Endothelial cell of umbilical vein (primary cell): ENCODE data around the gene VWA8. TPM values are rescaled to one million over a fixed set of nuclear protein-coding genes. Genes with fewer than 3 reads are reported as not detected.

Experiments used
- BruUV-seq: library from RNA; stranded (reverse); fragments of 400-500 nt; replicated peaks from 2 replicates; lab custom pipeline; 2021; lab: Mats Ljungman, UMichigan
- CTCF ChIA-PET: fragments of 300-600, 350-600 bp; sonication (Branson Sonifier 250); formaldehyde crosslinking; loops from one replicate; lab custom pipeline; 2021; ENCODE audit warnings: antibody characterized with exemption, inconsistent platforms; lab: Charles Lee
- POLR2A ChIA-PET: fragments of 300-600, 350-600 bp; sonication (Branson Sonifier 250); formaldehyde crosslinking; loops from one replicate; lab custom pipeline; 2021; ENCODE audit warnings: antibody characterized with exemption, inconsistent platforms; lab: Charles Lee
- DNase-seq: peaks from one replicate; pipeline ENCODE4 v3.0.0-alpha.2; 2011; ENCODE audit warnings: low read depth, low spot score
- FAIRE-seq: peaks from 2 replicates; lab custom pipeline; 2011; peaks lifted over from hg19 to GRCh38; lab: Jason Lieb, UNC
- H2AFZ ChIP-seq: 2 replicates; pipeline ENCODE4 v1.6.0; 2012; ENCODE audit warnings: low read depth, low read length, control low read depth, inconsistent platforms
- H3K27ac ChIP-seq: 2 replicates; pipeline ENCODE4 v1.5.1; 2011; ENCODE audit warnings: low read depth, mild to moderate bottlenecking, control low read depth, low read length, moderate library complexity; ENCODE audit not compliant: insufficient read depth
- H3K27me3 ChIP-seq, 2 experiments: 2 replicates each; pipeline versions ENCODE4 v1.6.0 to v1.6.1; 2011; ENCODE audit warnings: low read length in 2 of 2, mixed read lengths in 1 of 2; ENCODE audit not compliant: control insufficient read depth in 2 of 2, insufficient read depth in 2 of 2
- H3K36me3 ChIP-seq, 2 experiments: 2 replicates in 1 of 2; 3 replicates in 1 of 2; pipeline ENCODE4 v1.5.1; 2011; ENCODE audit warnings: low read length in 2 of 2, mild to moderate bottlenecking in 1 of 2, moderate library complexity in 1 of 2; ENCODE audit not compliant: control insufficient read depth in 2 of 2, insufficient read depth in 2 of 2; ENCODE audit errors: extremely low read depth in 1 of 2
- H3K4me1 ChIP-seq: 3 replicates; pipeline ENCODE4 v1.5.1; 2011; ENCODE audit warnings: mild to moderate bottlenecking, low read length; ENCODE audit not compliant: control insufficient read depth, insufficient read depth; ENCODE audit errors: extremely low read depth
- H3K4me2 ChIP-seq: 2 replicates; pipeline ENCODE4 v1.6.1; 2011; ENCODE audit warnings: low read length, control low read depth, mixed read lengths; ENCODE audit not compliant: insufficient read depth
- H3K4me3 ChIP-seq, 3 experiments: fragments of 200-600 bp in 1 of 3; sonication (generic), shearing (Covaris generic) in 1 of 3; replicated peaks in 1 of 3; 2 replicates each; pipeline ENCODE4 v1.5.1; 2011 to 2016; ENCODE audit warnings: control low read depth in 3 of 3, low read length in 3 of 3, mild to moderate bottlenecking in 2 of 3, inconsistent platforms in 1 of 3, low read depth in 1 of 3, moderate library complexity in 1 of 3; ENCODE audit not compliant: insufficient read depth in 1 of 3
- H3K79me2 ChIP-seq: 2 replicates; pipeline ENCODE4 v1.6.0; 2012; ENCODE audit warnings: low read length, inconsistent platforms; ENCODE audit not compliant: control insufficient read depth, insufficient read depth
- H3K9ac ChIP-seq: replicated peaks from 2 replicates; pipeline ENCODE3; 2011; ENCODE audit warnings: low read length, control low read depth; ENCODE audit not compliant: insufficient read depth; ENCODE audit errors: extremely low read depth
- H3K9me1 ChIP-seq: replicated peaks from 3 replicates; pipeline ENCODE4 v1.6.0; 2011; ENCODE audit warnings: mild to moderate bottlenecking, low read length; ENCODE audit not compliant: control insufficient read depth, insufficient read depth; ENCODE audit errors: extremely low read depth
- H3K9me3 ChIP-seq: replicated peaks from 2 replicates; pipeline ENCODE4 v1.5.1; 2012; ENCODE audit warnings: low read length, inconsistent platforms; ENCODE audit not compliant: control insufficient read depth, insufficient read depth
- H4K20me1 ChIP-seq: replicated peaks from 2 replicates; pipeline ENCODE3; 2011; ENCODE audit warnings: mild to moderate bottlenecking, low read length; ENCODE audit not compliant: control insufficient read depth, insufficient read depth; ENCODE audit errors: extremely low read depth
- GATA2 ChIP-seq: IDR thresholded peaks from 2 replicates; pipeline ENCODE4 v1.7.0; 2011; ENCODE audit warnings: low read depth, mild to moderate bottlenecking, moderate library complexity, mixed read lengths, low read length; ENCODE audit not compliant: insufficient read length, insufficient read depth
- JUN ChIP-seq: IDR thresholded peaks from 2 replicates; pipeline ENCODE4 v1.6.1; 2011; ENCODE audit warnings: borderline replicate concordance, low read depth; ENCODE audit not compliant: insufficient read length, insufficient read depth
- POLR2A ChIP-seq: IDR thresholded peaks from 2 replicates; pipeline ENCODE4 v1.6.1; 2012; ENCODE audit warnings: low read depth, mild to moderate bottlenecking, control low read depth, low read length
- POLR2AphosphoS5 ChIP-seq: IDR thresholded peaks from 2 replicates; pipeline ENCODE4 v1.6.1; 2012; ENCODE audit warnings: low read depth, mild to moderate bottlenecking, control low read depth, low read length, moderate library complexity; ENCODE audit not compliant: insufficient read depth
- dilution Hi-C: fragments of 300-500 bp; cut with MboI; formaldehyde crosslinking; loops from one replicate; pipeline ENCODE4 v1.15.0; 2019; ENCODE audit warnings: low sequenced_read_pairs; ENCODE audit not compliant: extremely low pct_ligation_motif_present
- intact Hi-C: fragments of 100-400 bp; cut with micrococcal nuclease; formaldehyde crosslinking; loops from one replicate; pipeline ENCODE4 v1.10.0; 2022
- polyA plus RNA-seq, 4 experiments: library from polyadenylated mRNA; depleted of rRNA in 3 of 4; stranded (reverse) in 3 of 4; unstranded in 1 of 4; fragments of >200 nt; gene quantifications; 2 replicates each; pipeline versions ENCODE4 v1.2.1 to v1.2.3, GENCODE V29; 2011 to 2012; ENCODE audit warnings: missing spikeins in 1 of 4
- total RNA-seq: library from RNA; stranded (reverse); gene quantifications from 2 replicates; pipeline ENCODE4 v1.2.3, GENCODE V29; 2021
- TF ChIP-seq, protein P1 (sequence below), 2 donors: IDR thresholded peaks; 1 replicate in 1 of 2; 2 replicates in 1 of 2; pipeline ENCODE4 v1.5.1; 2011; ENCODE audit warnings: low read length in 2 of 2, mild to moderate bottlenecking in 2 of 2, moderate library complexity in 2 of 2, control low read depth in 1 of 2, inconsistent platforms in 1 of 2, low read depth in 1 of 2; ENCODE audit not compliant: insufficient read depth in 1 of 2; ENCODE audit errors: extremely low read depth in 1 of 2

Gene VWA8
- total and polyA plus RNA-seq, 2 donors (not counting 3 experiments of a cell fraction or from before 2014, with no cell fraction given): 2.9 to 11.3 TPM

- CTCF ChIA-PET: interaction anchor here (1.2 to 13.5 kb wide), 2 partner anchors 18 to 437 kb away, joined by 3 to 221 read pairs; no protein-coding TSS in a partner anchor
- POLR2A ChIA-PET: interaction anchor here (0.6 kb wide), 1 partner anchor 73 kb away, joined by 3 read pairs; no protein-coding TSS in a partner anchor
- Histone ChIP-seq H3K79me2 (no peaks in the 10 kb centered on the region), H3K27ac (no peak overlapping the region), H3K4me2 (no peak overlapping the region), H3K9ac (no peak overlapping the region), H4K20me1 (no peaks in the 10 kb centered on the region), H3K27me3 (no peaks in the 10 kb centered on the region), H3K9me1 (no peaks in the 10 kb centered on the region), H3K4me1 (peaks cover 4% of the 10 kb centered on the region), H3K36me3 (no peaks in the 10 kb centered on the region), H3K9me3 (no peaks in the 10 kb centered on the region), H3K4me3 (no peak overlapping the region), H2AFZ (no peak overlapping the region)
- intact Hi-C loops (no loop called here), dilution Hi-C loops (loop anchor here (25.0 kb wide), 1 partner anchor 441 kb away; no protein-coding TSS in a partner anchor)
- no peak for FAIRE-seq
- no TSS peak for BruUV-seq
- DNase-seq: no peak
- TF ChIP-seq POLR2AphosphoS5 (no peak), GATA2 (no peak), POLR2A (no peak)
Observed at GRCh38 chr13:41670873-41671443, 290.0 kb downstream of the VWA8 start.

GRCh38 chr13:41668130-41668757 lies 292.7 kb downstream of the VWA8 start:
- FAIRE-seq: peak; percentile 87
- peak; percentile 94 for DNase-seq
- Histone ChIP-seq H3K27me3 (no peaks in the 10 kb centered on the region), H4K20me1 (no peaks in the 10 kb centered on the region), H2AFZ (no peak overlapping the region), H3K9me3 (no peaks in the 10 kb centered on the region), H3K27ac (no peak overlapping the region), H3K4me1 (no peaks in the 10 kb centered on the region), H3K4me2 (no peak overlapping the region), H3K79me2 (no peaks in the 10 kb centered on the region), H3K9me1 (no peaks in the 10 kb centered on the region), H3K4me3 (no peak overlapping the region), H3K9ac (no peak overlapping the region), H3K36me3 (no peaks in the 10 kb centered on the region)
- POLR2A ChIA-PET: interaction anchor here (1.0 kb wide), 1 partner anchor 16 kb away, joined by 3 read pairs; no protein-coding TSS in a partner anchor
- CTCF ChIA-PET: interaction anchor here (0.5 to 13.5 kb wide), 72 partner anchors 10 to 549 kb away, joined by 3 to 221 read pairs (median 4); partner anchors contain the start of genes DGKH and VWA8
- dilution Hi-C loops (loop anchor here (25.0 kb wide), 1 partner anchor 444 kb away; no protein-coding TSS in a partner anchor), intact Hi-C loops (loop anchor here (1.0 to 10.0 kb wide), 6 partner anchors 49 to 442 kb away; partner anchors contain the start of gene DGKH)
- no peak for TF ChIP-seq JUN
- TF ChIP-seq, protein P1, sequence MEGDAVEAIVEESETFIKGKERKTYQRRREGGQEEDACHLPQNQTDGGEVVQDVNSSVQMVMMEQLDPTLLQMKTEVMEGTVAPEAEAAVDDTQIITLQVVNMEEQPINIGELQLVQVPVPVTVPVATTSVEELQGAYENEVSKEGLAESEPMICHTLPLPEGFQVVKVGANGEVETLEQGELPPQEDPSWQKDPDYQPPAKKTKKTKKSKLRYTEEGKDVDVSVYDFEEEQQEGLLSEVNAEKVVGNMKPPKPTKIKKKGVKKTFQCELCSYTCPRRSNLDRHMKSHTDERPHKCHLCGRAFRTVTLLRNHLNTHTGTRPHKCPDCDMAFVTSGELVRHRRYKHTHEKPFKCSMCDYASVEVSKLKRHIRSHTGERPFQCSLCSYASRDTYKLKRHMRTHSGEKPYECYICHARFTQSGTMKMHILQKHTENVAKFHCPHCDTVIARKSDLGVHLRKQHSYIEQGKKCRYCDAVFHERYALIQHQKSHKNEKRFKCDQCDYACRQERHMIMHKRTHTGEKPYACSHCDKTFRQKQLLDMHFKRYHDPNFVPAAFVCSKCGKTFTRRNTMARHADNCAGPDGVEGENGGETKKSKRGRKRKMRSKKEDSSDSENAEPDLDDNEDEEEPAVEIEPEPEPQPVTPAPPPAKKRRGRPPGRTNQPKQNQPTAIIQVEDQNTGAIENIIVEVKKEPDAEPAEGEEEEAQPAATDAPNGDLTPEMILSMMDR (IDR thresholded peaks at IDR 0.05; ENCODE audit: extremely low read depth in 1 of 2, insufficient read depth in 1 of 2, low read depth in 1 of 2, low read length in 2 of 2): peak; percentile 54 to 67
- no TSS peak for BruUV-seq
